NCI-H1105 treated with DMSO at 0.1 percent for 48 hours (cell line): ENCODE results near the gene ZNHIT1.
A peak's percentile ranks its signal among the peaks of the same experiment; 100 is the strongest.
"Not testable (repeated sequence)": the region's sequence is repeated elsewhere in the genome, so short reads cannot be mapped to it uniquely, and the experiment has no call there.

ENCODE experiments used
- DNase-seq: peaks from one replicate; lab custom pipeline; 2025; lab: John Stamatoyannopoulos, UW

The ZNHIT1 gene

GRCh38 chr7:101241443-101242349, 23.7 kb downstream of the ZNHIT1 start:
- DNase-seq: no peak

GRCh38 chr7:101243646-101244374, 25.8 kb downstream of the ZNHIT1 start:
- no peak for DNase-seq

DNA sequence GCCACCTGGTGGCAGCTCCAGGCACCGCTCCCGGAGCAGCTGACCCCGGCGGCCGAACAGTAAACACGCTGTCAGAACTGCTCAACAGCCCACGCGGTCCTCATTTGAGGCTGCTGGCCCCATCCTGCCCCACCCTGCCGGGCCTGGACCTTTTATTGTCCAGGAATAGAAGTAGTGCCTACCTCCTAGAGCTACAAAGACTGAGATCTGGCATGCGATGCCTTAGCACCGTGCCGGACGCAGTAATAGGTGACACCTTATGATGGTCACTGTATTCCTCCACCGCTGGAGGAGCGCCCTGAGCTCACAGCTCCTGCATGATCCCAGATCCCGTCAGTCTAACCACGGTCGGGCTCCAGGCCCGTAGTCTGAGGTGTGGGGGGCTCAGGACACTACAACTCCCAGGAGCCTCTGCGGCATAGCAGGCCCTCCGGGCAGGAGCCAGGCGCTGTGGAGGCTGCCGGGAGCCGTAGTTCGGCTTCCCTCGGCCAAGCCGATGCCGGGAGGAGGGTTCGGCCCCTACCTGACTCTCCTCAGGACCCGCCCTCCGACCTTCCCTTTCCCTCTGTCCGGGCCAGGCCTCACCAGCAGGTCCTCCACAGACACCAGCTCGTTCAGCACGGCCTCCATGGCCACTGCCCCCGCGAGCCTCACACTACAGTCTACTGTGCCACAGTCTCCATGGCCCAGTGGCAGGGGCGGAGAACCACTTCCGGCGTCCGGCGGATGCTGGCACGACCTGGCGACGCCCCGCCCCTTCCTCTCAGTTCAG, 26.6 kb downstream of the ZNHIT1 start, which contains the start of gene FIS1:
FIS1 (minus strand) TSS at position 707 of the 772 bp plus-strand sequence; CDS start at position 630, 77 bp downstream.
- DNase-seq: peak; percentile 88

- no peak for DNase-seq
Measured at GRCh38 chr7:101245147-101245668, 27.2 kb downstream of the ZNHIT1 start.

GRCh38 chr7:101248276-101248675, 30.3 kb downstream of the ZNHIT1 start:
- DNase-seq: no peak

DNA sequence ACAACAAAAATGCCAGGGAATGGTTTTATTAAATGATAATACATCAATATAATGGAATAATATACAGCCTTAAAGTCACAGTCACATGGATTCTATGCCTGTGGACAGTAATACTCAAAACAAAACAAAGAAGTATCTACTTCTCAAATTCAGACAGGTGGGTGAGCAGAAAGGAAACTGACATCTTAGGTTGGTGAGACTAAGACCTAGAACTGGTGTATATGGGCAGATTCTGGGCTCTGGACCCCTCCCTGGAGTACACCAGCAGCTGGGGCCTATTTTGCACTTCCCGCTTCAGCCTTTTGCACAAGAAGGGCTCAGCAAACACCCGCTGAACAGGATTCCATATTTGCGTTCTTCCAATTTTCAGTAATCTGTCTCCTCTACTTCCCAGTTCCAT, 32.4 kb downstream of the ZNHIT1 start:
- DNase-seq: no peak

DNA sequence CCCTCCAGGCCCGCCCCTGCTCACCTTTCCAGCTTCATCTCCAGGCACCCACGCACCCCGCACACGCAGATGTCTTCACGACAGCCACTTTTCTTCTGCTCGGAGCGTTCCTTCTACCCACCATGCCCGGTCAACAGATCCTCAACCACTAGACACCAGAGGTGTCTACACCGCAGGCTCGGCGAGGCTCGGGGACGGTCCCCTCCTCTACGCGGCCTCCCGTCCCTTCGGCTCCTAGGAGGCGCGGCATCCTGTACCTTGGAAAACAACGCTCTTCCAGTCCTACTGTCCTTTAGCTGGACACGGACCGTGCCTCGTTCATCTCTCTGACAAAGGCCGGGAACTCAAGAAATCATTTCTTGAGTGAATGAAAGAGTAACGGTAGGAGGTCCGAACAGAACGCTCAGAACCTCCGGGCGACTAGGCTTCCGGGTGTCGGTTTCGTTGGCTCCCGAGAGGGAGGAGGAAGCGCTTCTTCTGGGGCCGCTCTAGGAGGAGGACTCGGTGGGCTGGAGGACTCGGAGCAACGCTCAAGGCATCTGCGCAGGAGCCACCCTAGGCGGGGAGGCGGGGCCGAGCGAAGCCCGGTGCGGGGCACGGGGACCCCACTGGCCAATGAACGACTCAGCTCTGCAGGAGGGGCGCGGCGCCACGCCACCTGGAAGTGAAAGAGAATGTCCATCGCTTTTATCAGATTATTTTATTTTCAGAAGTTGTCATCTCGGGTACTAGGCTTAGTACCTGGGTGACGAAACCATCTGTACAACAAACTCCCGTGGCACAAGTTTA, 34.1 kb downstream of the ZNHIT1 start:
- peak; percentile 94 for DNase-seq

DNA sequence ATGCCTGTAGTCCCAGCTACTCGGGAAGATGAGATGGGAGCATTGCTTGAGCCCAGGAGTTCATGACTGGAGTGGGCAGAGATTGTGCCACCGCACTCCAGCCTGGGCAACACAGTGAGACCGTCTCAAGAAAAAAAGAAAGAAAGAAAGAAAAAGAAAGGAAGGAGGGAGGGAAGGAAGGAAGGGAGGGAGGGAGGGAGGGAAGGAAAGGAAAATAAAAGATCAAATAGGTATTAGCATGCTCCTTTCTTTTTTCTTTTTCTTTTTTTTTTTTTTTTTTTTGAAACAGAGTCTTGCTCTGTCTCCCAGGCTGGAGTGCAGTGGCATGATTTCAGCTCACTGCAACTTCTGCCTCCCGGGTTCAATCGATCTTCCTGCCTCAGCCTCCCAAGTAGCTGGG, 35.2 kb downstream of the ZNHIT1 start:
- not testable (repeated sequence) for DNase-seq

GRCh38 chr7:101255796-101256195, 37.8 kb downstream of the ZNHIT1 start:
- no peak for DNase-seq

- DNase-seq: no peak
Measured at GRCh38 chr7:101258243-101258731, 40.3 kb downstream of the ZNHIT1 start.

GRCh38 chr7:101264102-101264706, 46.2 kb downstream of the ZNHIT1 start:
- DNase-seq: not testable (repeated sequence)

- no peak for DNase-seq
Measured at GRCh38 chr7:101265622-101266516, 47.9 kb downstream of the ZNHIT1 start.

DNA sequence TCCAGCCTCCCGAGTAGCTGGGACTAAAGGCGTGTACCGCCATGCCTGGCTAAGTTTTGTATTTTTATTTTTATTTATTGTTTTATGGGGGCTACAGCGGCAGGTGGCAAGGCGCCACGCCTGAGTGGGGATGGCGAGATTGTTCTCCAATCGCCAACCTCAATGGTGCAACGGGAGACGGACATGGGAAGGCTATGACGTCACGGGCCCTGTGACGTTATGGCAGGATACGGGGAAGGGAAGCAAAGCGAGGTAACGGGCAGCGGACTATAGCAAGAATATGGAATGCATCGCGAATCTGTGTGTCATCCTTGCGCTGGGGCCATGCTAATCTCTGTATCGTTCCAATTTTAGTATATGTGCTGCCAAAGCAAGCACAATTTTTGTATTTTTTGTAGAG, 51.7 kb downstream of the ZNHIT1 start:
- DNase-seq: no peak

DNA sequence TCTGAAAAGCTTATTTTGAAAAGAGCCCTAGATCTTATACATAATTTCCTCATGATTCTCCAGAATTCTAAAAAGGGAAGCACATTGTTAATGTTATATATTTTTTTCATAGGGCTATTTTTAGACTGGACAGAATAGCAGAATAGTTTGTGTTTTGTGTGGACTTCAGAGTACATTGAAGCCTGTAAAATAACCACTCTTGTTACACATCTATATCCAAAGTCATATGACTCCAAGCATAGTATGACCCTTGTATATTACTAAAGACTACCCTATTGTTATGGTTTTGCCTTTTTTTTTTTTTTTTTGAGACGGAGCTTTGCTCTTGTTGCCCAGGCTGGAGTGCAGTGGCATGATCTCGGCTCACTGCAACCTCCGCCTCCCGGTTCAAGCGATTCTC, 53.1 kb downstream of the ZNHIT1 start:
- no peak for DNase-seq

GRCh38 chr7:101273206-101273605, 55.2 kb downstream of the ZNHIT1 start:
- no peak for DNase-seq
